ENCODE results near the gene IQSEC3.
"Not testable (repeated sequence)": the region's sequence is repeated elsewhere in the genome, so short reads cannot be mapped to it uniquely, and the experiment has no call there.

- TF ChIP-seq CTCF, POLR2A (IDR thresholded peaks at IDR 0.05): not testable (repeated sequence)
Measured at GRCh38 chr12:70541-70940, 4.0 kb downstream of the IQSEC3 start.

All from body of pancreas (tissue), 4 donors.